ENCODE data around the gene PPP2R2B. TPM values are rescaled to one million over a fixed set of nuclear protein-coding genes. Genes with fewer than 3 reads are reported as not detected.

The PPP2R2B gene
- total RNA-seq, 1 experiment from 2014 or later, result not detected

DNA sequence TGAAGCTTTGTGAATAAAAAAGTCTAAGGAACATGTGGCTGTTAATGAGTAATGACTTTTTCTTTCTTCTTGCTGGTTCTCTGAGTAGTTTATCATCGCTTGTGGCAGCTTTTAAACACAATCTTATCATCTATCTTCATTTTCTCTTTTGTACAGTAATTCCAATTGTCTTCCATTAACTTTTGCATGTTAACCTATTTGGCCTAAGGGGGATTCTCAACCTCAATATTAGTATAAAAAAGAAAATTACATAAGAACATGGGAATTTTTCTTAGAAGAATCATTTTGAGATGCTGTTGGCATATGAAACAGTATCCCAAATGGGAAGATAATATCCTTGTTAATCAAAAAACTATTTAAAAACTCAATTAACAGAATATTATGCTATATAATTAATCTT is 182.9 kb downstream of the PPP2R2B start:
- no peaks in the 10 kb centered on the region for H3K79me2 ChIP-seq (ENCODE audit: insufficient read depth, low read length)
- no TSS peak for BruUV-seq (replicated peaks)
- no peak overlapping the region for H3K4me2 ChIP-seq (ENCODE audit: low read length)
- H3K27me3 ChIP-seq (ENCODE audit: insufficient read depth, low read length), result peaks cover 5% of the 10 kb centered on the region
- no peaks in the 10 kb centered on the region for H4K20me1 ChIP-seq (ENCODE audit: insufficient read depth)
- no peaks in the 10 kb centered on the region for H3K4me1 ChIP-seq (ENCODE audit: control insufficient read depth in 1 of 2, insufficient read depth in 2 of 2, low read length in 2 of 2)
- no peak overlapping the region for H3K27ac ChIP-seq (ENCODE audit: low read depth, low read length)
- POLR2A ChIA-PET, result no interaction called here
- no peak overlapping the region for H2AFZ ChIP-seq (ENCODE audit: low read depth, low read length, poor library complexity, severe bottlenecking)
- no peaks in the 10 kb centered on the region for H3K9me2 ChIP-seq (ENCODE audit: insufficient read depth)
- H3K9me3 ChIP-seq (ENCODE audit: control insufficient read depth in 1 of 2, insufficient read depth in 1 of 2, low read depth in 1 of 2, low read length in 2 of 2), result no peaks in the 10 kb centered on the region
- intact Hi-C loops (cut with micrococcal nuclease), result no loop called here
- ATAC-seq (no peak), DNase-seq (ENCODE audit: low read depth, low spot score) (no peak)
- H3K9ac ChIP-seq (ENCODE audit: low read length), result no peak overlapping the region
- no peak overlapping the region for H3K4me3 ChIP-seq (replicated peaks in 1 of 2; ENCODE audit: low read depth in 1 of 2, low read length in 2 of 2)
- CTCF ChIA-PET, result no interaction called here
- TF ChIP-seq ZNF274 (IDR thresholded peaks at IDR 0.05; ENCODE audit: low read depth, low read length), result no peak
- TF ChIP-seq EZH2phosphoT487 (IDR thresholded peaks at IDR 0.05; ENCODE audit: borderline replicate concordance), result no peak
- no peak for TF ChIP-seq ATF3 (IDR thresholded peaks at IDR 0.05)
- no peak for TF ChIP-seq EZH2 (IDR thresholded peaks at IDR 0.05)
- no peak for TF ChIP-seq FOSL1 (IDR thresholded peaks at IDR 0.05; ENCODE audit: low read depth)
- no peak for TF ChIP-seq CBX3 (IDR thresholded peaks at IDR 0.05; ENCODE audit: low read depth)
- TF ChIP-seq EGR1 (IDR thresholded peaks at IDR 0.05; ENCODE audit: low read depth), result no peak
- no peak for TF ChIP-seq ELF1 (IDR thresholded peaks at IDR 0.05; ENCODE audit: borderline replicate concordance, low read depth)
- TF ChIP-seq POLR2A (IDR thresholded peaks at IDR 0.05; ENCODE audit: borderline replicate concordance, extremely low read depth, insufficient read depth, insufficient read length), result no peak
- no peak for TF ChIP-seq TCF7L2 (IDR thresholded peaks at IDR 0.05; ENCODE audit: borderline replicate concordance, extremely low read depth, insufficient read depth, insufficient read length)
- TF ChIP-seq REST (IDR thresholded peaks at IDR 0.05; ENCODE audit: low read depth), result no peak
- no peak for TF ChIP-seq ZFX (IDR thresholded peaks at IDR 0.05)
- TF ChIP-seq CEBPB (IDR thresholded peaks at IDR 0.05; ENCODE audit: low read depth), result no peak
- TF ChIP-seq SIN3A (IDR thresholded peaks at IDR 0.05; ENCODE audit: low read depth), result no peak
- TF ChIP-seq, protein P1, sequence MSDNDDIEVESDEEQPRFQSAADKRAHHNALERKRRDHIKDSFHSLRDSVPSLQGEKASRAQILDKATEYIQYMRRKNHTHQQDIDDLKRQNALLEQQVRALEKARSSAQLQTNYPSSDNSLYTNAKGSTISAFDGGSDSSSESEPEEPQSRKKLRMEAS (IDR thresholded peaks at IDR 0.05), result no peak
- TF ChIP-seq, protein P2, sequence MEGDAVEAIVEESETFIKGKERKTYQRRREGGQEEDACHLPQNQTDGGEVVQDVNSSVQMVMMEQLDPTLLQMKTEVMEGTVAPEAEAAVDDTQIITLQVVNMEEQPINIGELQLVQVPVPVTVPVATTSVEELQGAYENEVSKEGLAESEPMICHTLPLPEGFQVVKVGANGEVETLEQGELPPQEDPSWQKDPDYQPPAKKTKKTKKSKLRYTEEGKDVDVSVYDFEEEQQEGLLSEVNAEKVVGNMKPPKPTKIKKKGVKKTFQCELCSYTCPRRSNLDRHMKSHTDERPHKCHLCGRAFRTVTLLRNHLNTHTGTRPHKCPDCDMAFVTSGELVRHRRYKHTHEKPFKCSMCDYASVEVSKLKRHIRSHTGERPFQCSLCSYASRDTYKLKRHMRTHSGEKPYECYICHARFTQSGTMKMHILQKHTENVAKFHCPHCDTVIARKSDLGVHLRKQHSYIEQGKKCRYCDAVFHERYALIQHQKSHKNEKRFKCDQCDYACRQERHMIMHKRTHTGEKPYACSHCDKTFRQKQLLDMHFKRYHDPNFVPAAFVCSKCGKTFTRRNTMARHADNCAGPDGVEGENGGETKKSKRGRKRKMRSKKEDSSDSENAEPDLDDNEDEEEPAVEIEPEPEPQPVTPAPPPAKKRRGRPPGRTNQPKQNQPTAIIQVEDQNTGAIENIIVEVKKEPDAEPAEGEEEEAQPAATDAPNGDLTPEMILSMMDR (IDR thresholded peaks at IDR 0.05 in 2 of 3, conservative IDR thresholded peaks at IDR 0.05 in 1 of 3; ENCODE audit: borderline replicate concordance in 1 of 3, insufficient read depth in 1 of 3, low read depth in 2 of 3, low read length in 2 of 3), result no peak
- TF ChIP-seq, protein P3, sequence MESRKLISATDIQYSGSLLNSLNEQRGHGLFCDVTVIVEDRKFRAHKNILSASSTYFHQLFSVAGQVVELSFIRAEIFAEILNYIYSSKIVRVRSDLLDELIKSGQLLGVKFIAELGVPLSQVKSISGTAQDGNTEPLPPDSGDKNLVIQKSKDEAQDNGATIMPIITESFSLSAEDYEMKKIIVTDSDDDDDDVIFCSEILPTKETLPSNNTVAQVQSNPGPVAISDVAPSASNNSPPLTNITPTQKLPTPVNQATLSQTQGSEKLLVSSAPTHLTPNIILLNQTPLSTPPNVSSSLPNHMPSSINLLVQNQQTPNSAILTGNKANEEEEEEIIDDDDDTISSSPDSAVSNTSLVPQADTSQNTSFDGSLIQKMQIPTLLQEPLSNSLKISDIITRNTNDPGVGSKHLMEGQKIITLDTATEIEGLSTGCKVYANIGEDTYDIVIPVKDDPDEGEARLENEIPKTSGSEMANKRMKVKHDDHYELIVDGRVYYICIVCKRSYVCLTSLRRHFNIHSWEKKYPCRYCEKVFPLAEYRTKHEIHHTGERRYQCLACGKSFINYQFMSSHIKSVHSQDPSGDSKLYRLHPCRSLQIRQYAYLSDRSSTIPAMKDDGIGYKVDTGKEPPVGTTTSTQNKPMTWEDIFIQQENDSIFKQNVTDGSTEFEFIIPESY (IDR thresholded peaks at IDR 0.05; ENCODE audit: extremely low read depth, insufficient replicate concordance, low read length), result no peak
- H3K36me3 ChIP-seq (ENCODE audit: control insufficient read depth in 1 of 2, insufficient read depth in 2 of 2, low read length in 2 of 2), result no peaks in the 10 kb centered on the region
- RAD21 ChIA-PET (ENCODE audit: low non-redundant PET in 1 of 2, low total read pairs in 2 of 2, uncharacterized antibody in 2 of 2, unreplicated experiment in 2 of 2), result no interaction called here
